HG02763 (cell line): ENCODE data around the gene OR10J1.
"Not testable (repeated sequence)": the region's sequence is repeated elsewhere in the genome, so short reads cannot be mapped to it uniquely, and the experiment has no call there.

ENCODE experiments used
- ATAC-seq: cut with Tn5 transposase; IDR thresholded peaks from one replicate; pipeline ENCODE4 v1.9.1; 2021; ENCODE audit warnings: mild to moderate bottlenecking, moderate library complexity; ENCODE audit not compliant: unreplicated experiment

Gene OR10J1

GRCh38 chr1:159439422-159439821, at the start of gene OR10J1:
OR10J1 (plus strand) TSS chr1:159439722; CDS start chr1:159439792, 70 bp downstream.
- no peak for ATAC-seq

- no peak for ATAC-seq
Measured at GRCh38 chr1:159406821-159407220, 32.7 kb upstream of the OR10J1 start.

GRCh38 chr1:159408862-159409400, 30.6 kb upstream of the OR10J1 start:
- ATAC-seq = no peak

- ATAC-seq = no peak
Measured at GRCh38 chr1:159421821-159422220, 17.7 kb upstream of the OR10J1 start.

GRCh38 chr1:159428536-159428935, 11.0 kb upstream of the OR10J1 start:
- no peak for ATAC-seq

- no peak for ATAC-seq
Measured at GRCh38 chr1:159429074-159429861, 10.3 kb upstream of the OR10J1 start.

GRCh38 chr1:159430985-159431384, 8.5 kb upstream of the OR10J1 start:
- ATAC-seq = no peak

- no peak for ATAC-seq
Measured at GRCh38 chr1:159431904-159432303, 7.6 kb upstream of the OR10J1 start, which contains the start of gene OR10J4. OR10J4 (plus strand) TSS chr1:159432204.

GRCh38 chr1:159436469-159436868, 3.1 kb upstream of the OR10J1 start:
- no peak for ATAC-seq

GRCh38 chr1:159441360-159441759, 1.8 kb downstream of the OR10J1 start:
- no peak for ATAC-seq

- no peak for ATAC-seq
Measured at GRCh38 chr1:159442428-159442827, 2.9 kb downstream of the OR10J1 start.

GRCh38 chr1:159443066-159443750, 3.7 kb downstream of the OR10J1 start:
- no peak for ATAC-seq

GRCh38 chr1:159444511-159444910, 5.0 kb downstream of the OR10J1 start:
- no peak for ATAC-seq

GRCh38 chr1:159448181-159448580, 8.7 kb downstream of the OR10J1 start:
- ATAC-seq = no peak

GRCh38 chr1:159449605-159450004, 10.1 kb downstream of the OR10J1 start:
- ATAC-seq = not testable (repeated sequence)

GRCh38 chr1:159459551-159459950, 20.0 kb downstream of the OR10J1 start:
- ATAC-seq = no peak

GRCh38 chr1:159465191-159465603, 25.7 kb downstream of the OR10J1 start:
- no peak for ATAC-seq

- ATAC-seq = no peak
Measured at GRCh38 chr1:159468321-159468720, 28.8 kb downstream of the OR10J1 start.

GRCh38 chr1:159469921-159470533, 30.5 kb downstream of the OR10J1 start:
- no peak for ATAC-seq

GRCh38 chr1:159473335-159473734, 33.8 kb downstream of the OR10J1 start:
- ATAC-seq = no peak

- no peak for ATAC-seq
Measured at GRCh38 chr1:159474926-159475325, 35.4 kb downstream of the OR10J1 start.
